ENCODE measurements around the gene YTHDF1. TPM values are rescaled to one million over a fixed set of nuclear protein-coding genes. Genes with fewer than 3 reads are reported as not detected.

The YTHDF1 gene
- total and polyA plus RNA-seq, 2 of the 4 experiments (the other 2 are of a cell fraction): 10.9 to 22.6 TPM

DNA sequence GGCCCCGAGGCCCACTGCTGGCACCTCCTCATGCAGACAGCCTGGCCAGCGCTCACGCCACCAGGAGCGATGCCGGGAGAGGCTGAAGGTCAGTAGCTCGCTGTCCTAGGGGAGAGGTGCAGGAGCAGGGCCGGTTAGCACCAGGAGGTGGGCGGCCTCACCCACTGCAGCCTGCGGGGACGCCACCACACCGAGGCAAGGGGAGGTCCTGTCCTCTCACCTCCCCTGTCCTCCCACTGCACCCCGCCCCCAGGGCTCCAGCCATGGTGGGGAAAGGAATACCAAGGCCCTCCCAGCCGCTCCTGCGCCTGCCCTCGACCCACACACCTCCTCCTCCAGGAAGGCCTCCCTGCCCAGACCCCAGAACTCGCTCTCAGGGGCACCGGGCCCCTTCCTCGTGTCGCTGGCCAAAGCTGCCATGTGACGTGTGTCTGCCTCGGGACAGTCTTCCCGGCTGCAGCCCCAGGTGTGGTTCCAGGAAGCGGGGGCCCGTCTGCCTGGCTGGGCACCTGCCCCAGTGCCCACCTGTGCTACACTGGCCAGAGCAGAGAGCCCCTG, 31.8 kb upstream of the YTHDF1 start:
- Histone ChIP-seq H3K14ac (replicated peaks; ENCODE audit: low read depth, low read length) (no peak overlapping the region), H3K23ac (ENCODE audit: low read depth, low read length) (no peak overlapping the region), H3K27me3 (ENCODE audit: control insufficient read depth, insufficient read depth, low read length) (peaks cover 56% of the 10 kb centered on the region), H3K9ac (ENCODE audit: low read depth, low read length) (no peak overlapping the region), H2BK5ac (ENCODE audit: low read depth, low read length, poor library complexity, severe bottlenecking) (no peak overlapping the region), H3K4ac (ENCODE audit: low read depth, low read length) (no peak overlapping the region), H3K4me3 (ENCODE audit: insufficient read depth, low read depth, low read length) (no peak overlapping the region), H4K20me1 (ENCODE audit: insufficient read depth, low read length) (no peaks in the 10 kb centered on the region; the same call in 1 of the 2 replicates), H3K56ac (ENCODE audit: extremely low read depth, insufficient read depth, low read length) (no peak overlapping the region), H2AFZ (replicated peaks; ENCODE audit: low read length, poor library complexity) (no peak overlapping the region), H4K91ac (ENCODE audit: insufficient read depth, low read depth, low read length) (no peak overlapping the region), H3K4me1 (ENCODE audit: control insufficient read depth, insufficient read depth, low read length) (no peaks in the 10 kb centered on the region), H3K18ac (ENCODE audit: low read depth, low read length) (no peak overlapping the region), H2BK120ac (ENCODE audit: low read depth, low read length) (no peak overlapping the region), H3K36me3 (ENCODE audit: control insufficient read depth, insufficient read depth, low read length) (no peaks in the 10 kb centered on the region), H2AK9ac (replicated peaks; ENCODE audit: low read depth, low read length, poor library complexity) (no peak overlapping the region), H2AK5ac (ENCODE audit: low read depth, low read length) (no peak overlapping the region), H4K5ac (ENCODE audit: low read depth, low read length) (no peak overlapping the region), H3K9me1 (ENCODE audit: insufficient read depth, low read length) (no peaks in the 10 kb centered on the region), H2BK15ac (ENCODE audit: low read depth, low read length) (no peak overlapping the region), H4K8ac (ENCODE audit: low read depth in 2 of 2, low read length in 2 of 2) (no peak overlapping the region), H3K79me1 (ENCODE audit: low read depth in 1 of 2, low read length in 2 of 2) (no peaks in the 10 kb centered on the region), H3K4me2 (ENCODE audit: low read depth, low read length) (no peak overlapping the region), H3K27ac (ENCODE audit: insufficient read depth, low read length) (no peak overlapping the region), H3K9me3 (ENCODE audit: control insufficient read depth, insufficient read depth, low read length) (no peaks in the 10 kb centered on the region), H2BK20ac (ENCODE audit: low read depth, low read length) (no peak overlapping the region)
- intact Hi-C loops (cut with micrococcal nuclease) (no loop called here), dilution Hi-C loops (cut with HindIII; ENCODE audit: low sequenced_read_pairs, unreplicated experiment) (no loop called here), in situ Hi-C loops (cut with MboI; ENCODE audit: low sequenced_read_pairs) (no loop called here)
- ChIA-PET POLR2A (ENCODE audit: unreplicated experiment) (no interaction called here), CTCF (no interaction called here)
- BruUV-seq (replicated peaks): no TSS peak
- DNase-seq (no peak), ATAC-seq (ENCODE audit: low read depth) (no peak)
- TF ChIP-seq MAZ (IDR thresholded peaks at IDR 0.05; ENCODE audit: borderline replicate concordance, low read depth, low read length): no peak
- no peak for TF ChIP-seq CEBPB (IDR thresholded peaks at IDR 0.05; ENCODE audit: low read depth, low read length)
- TF ChIP-seq RCOR1 (IDR thresholded peaks at IDR 0.05; ENCODE audit: insufficient replicate concordance, low read length): no peak
- TF ChIP-seq RAD21 (IDR thresholded peaks at IDR 0.05; ENCODE audit: low read length): no peak
- WGBS, 2 experiments (ENCODE audit: extremely low coverage in 2 of 2, insufficient read length in 1 of 2): 57% methylated on average over 12 of the region's 24 CpGs; no CpG with 5 or more reads in 1 of the 2 experiments
